OCI-LY1 (cell line): Measurements from ENCODE around the gene CAB39L.

ENCODE experiments used
- CTCF ChIP-seq: fragments of 200-600 bp; sonication (generic), shearing (Covaris generic); IDR thresholded peaks from 2 replicates; pipeline ENCODE4 v1.5.1; 2017; ENCODE audit warnings: mild to moderate bottlenecking, antibody characterized with exemption, low read length, moderate library complexity, mixed read lengths
- EZH2 ChIP-seq: fragments of 200-600 bp; sonication (generic), shearing (Covaris generic); IDR thresholded peaks from 2 replicates; pipeline ENCODE4 v1.8.0; 2017; ENCODE audit warnings: borderline replicate concordance, mixed run types, mild to moderate bottlenecking, antibody characterized with exemption, low read length, moderate library complexity, mixed read lengths

GRCh38 chr13:49300739-49301589 lies 142.9 kb downstream of the CAB39L start:
- peak; percentile 98 for TF ChIP-seq CTCF
- TF ChIP-seq EZH2, result no peak
